ENCODE data around the gene MICAL3. TPM values are rescaled to one million over a fixed set of nuclear protein-coding genes. Genes with fewer than 3 reads are reported as not detected.
"Not testable (repeated sequence)": the region's sequence is repeated elsewhere in the genome, so short reads cannot be mapped to it uniquely, and the experiment has no call there.

The MICAL3 gene
- total RNA-seq, 2 experiments from 2014 or later: 30.3 to 31.4 TPM

DNA sequence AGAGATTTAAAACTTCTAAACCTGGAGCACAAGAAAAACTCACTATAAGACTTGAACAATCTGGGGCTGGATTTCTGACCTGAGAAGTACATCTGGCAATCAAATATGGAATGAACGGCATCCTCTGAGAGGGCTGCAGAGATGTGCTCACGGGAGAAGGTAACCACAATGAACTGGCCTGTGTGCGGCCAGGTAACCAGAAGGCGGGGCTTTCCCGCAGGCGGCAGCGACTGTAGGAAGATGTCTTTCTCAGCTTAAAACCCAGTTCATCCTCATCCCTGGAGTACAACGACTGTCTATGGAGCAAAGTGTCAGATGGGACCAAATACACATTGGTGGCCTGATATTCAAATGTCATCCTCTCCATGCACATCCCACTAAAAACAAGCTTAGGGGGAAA lies 24.5 kb downstream of the MICAL3 start:
- Mint-ChIP-seq H3K4me1 (peaks cover 64% of the 10 kb centered on the region), H3K27me3 (peaks cover 3% of the 10 kb centered on the region), H3K9me3 (no peaks in the 10 kb centered on the region), H3K4me3 (peak overlapping the region; percentile 69), H3K36me3 (ENCODE audit: low read depth) (peaks cover 2% of the 10 kb centered on the region), H3K27ac (peak overlapping the region; percentile 6)
- ChIA-PET CTCF (interaction anchor here (1.0 to 1.2 kb wide), 3 partner anchors 26 to 108 kb away, joined by 3 to 8 read pairs (median 6); no protein-coding TSS in a partner anchor), POLR2A (interaction anchor here (0.7 to 3.9 kb wide), 6 partner anchors 11 to 361 kb away, joined by 3 to 15 read pairs (median 4); partner anchors contain the start of genes PEX26 and USP18)
- no peak for DNase-seq

DNA sequence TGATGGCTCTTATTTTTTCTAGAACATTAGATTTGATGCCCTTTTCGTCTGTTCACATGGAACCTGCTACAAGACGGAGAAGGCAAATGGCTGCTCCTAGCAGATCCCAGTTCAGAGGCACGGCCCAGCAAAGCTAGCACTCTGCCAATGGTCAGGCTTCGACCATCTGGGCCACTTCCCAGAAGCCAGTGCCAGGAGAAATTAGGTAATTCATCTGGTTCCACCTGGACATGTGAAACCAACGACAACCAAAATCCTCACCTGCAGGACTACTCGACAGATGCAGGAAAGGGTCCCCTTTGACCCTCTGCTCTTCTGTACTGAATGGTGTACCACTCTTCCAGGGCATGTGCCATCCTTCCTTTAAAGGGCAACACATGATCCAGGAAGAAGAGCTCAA lies 25.4 kb downstream of the MICAL3 start:
- no peak overlapping the region for H3K27ac Mint-ChIP-seq
- peaks cover 66% of the 10 kb centered on the region for H3K4me1 Mint-ChIP-seq
- H3K9me3 Mint-ChIP-seq: no peaks in the 10 kb centered on the region
- no peak overlapping the region for H3K4me3 Mint-ChIP-seq
- CTCF ChIA-PET: no interaction called here
- POLR2A ChIA-PET: interaction anchor here (3.9 kb wide), 1 partner anchor 78 kb away, joined by 15 read pairs; the partner anchor contains the start of gene PEX26
- peaks cover 2% of the 10 kb centered on the region for H3K36me3 Mint-ChIP-seq (ENCODE audit: low read depth)
- no peaks in the 10 kb centered on the region for H3K27me3 Mint-ChIP-seq
- no peak for DNase-seq

DNA sequence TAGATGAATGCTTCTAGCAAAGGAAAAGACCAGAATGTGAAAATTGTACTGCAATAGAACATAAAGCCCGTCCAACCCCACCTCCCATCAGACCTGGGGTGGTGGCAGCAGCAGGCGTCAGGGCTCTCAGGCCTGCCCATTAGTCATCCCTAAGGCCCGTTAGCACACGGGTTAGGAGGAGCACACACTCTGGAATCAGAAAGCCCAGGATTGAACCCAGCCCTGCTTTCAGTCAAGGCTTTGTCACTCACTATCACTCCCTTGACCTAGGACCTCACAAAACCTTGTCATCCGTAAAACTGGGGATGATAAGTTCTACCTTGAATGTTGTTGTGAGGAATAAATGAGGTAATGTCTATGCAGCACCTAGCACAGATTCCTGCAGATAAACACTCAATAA lies 26.9 kb downstream of the MICAL3 start:
- peaks cover 2% of the 10 kb centered on the region for H3K36me3 Mint-ChIP-seq (ENCODE audit: low read depth)
- H3K4me3 Mint-ChIP-seq: peak overlapping the region; percentile 17
- H3K4me1 Mint-ChIP-seq: peaks cover 64% of the 10 kb centered on the region
- no peaks in the 10 kb centered on the region for H3K27me3 Mint-ChIP-seq
- ChIA-PET CTCF (interaction anchor here (1.0 kb wide), 1 partner anchor 79 kb away, joined by 4 read pairs; no protein-coding TSS in a partner anchor), POLR2A (interaction anchor here (1.5 kb wide), 1 partner anchor 80 kb away, joined by 6 read pairs; the partner anchor contains the start of gene PEX26)
- H3K9me3 Mint-ChIP-seq: no peaks in the 10 kb centered on the region
- H3K27ac Mint-ChIP-seq: peak overlapping the region; percentile 84
- DNase-seq: no peak

DNA sequence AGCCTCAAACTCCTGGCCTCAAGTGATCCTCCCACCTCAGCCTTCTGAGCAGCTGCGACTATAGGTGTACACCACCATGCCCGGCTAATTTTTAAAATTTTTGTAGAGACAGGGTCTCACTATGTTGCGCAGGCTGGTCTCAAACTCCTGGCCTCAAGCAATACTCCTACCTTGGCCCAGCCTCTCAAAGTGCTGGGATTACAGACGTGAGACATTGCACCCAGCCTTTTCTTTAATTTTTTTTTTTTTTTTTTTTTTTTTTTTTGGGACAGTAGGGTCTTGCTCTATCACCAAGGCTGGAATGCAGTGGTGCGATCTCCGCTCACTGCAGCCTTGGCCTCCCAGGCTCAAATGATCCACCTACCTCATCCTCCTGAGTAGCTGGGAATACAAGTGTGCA lies 29.1 kb downstream of the MICAL3 start:
- POLR2A ChIA-PET; H3K4me3 Mint-ChIP-seq; H3K36me3 Mint-ChIP-seq (ENCODE audit: low read depth); DNase-seq; H3K27me3 Mint-ChIP-seq; H3K27ac Mint-ChIP-seq; CTCF ChIA-PET; H3K9me3 Mint-ChIP-seq: not testable (repeated sequence)
- peaks cover 53% of the 10 kb centered on the region for H3K4me1 Mint-ChIP-seq

GRCh38 chr22:17994424-17995108 lies 29.8 kb downstream of the MICAL3 start:
- Mint-ChIP-seq H3K27ac (peak overlapping the region; percentile 19), H3K36me3 (ENCODE audit: low read depth) (no peaks in the 10 kb centered on the region), H3K27me3 (no peaks in the 10 kb centered on the region), H3K4me3 (no peak overlapping the region), H3K9me3 (no peaks in the 10 kb centered on the region), H3K4me1 (peaks cover 46% of the 10 kb centered on the region)
- ChIA-PET CTCF (no interaction called here), POLR2A (no interaction called here)
- no peak for DNase-seq

- POLR2A ChIA-PET; H3K9me3 Mint-ChIP-seq; H3K4me3 Mint-ChIP-seq; H3K27ac Mint-ChIP-seq; H3K36me3 Mint-ChIP-seq (ENCODE audit: low read depth); H3K27me3 Mint-ChIP-seq; DNase-seq; CTCF ChIA-PET: not testable (repeated sequence)
- H3K4me1 Mint-ChIP-seq: peaks cover 41% of the 10 kb centered on the region
Observed at GRCh38 chr22:17992976-17993375, 31.4 kb downstream of the MICAL3 start.

DNA sequence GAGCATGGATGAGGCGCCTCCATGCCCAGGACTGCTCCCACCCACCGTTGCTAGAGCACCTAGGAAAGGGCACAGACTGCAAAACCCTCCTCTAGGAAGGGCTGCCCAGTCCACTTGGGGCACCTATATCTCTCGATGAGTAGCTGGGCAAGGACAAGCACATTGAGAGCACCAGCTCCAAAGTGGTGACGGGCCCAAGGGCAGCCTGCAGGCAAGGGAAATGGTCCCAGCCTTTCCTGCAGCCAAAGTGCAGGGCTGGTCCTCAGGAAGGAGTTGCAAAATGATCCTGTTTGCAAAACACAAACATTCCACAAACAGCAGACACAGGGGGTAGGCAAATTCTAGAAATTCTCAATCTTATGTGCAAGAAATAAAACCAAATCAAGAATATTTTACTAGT lies 32.4 kb downstream of the MICAL3 start:
- H3K4me1 Mint-ChIP-seq: peaks cover 33% of the 10 kb centered on the region
- H3K27me3 Mint-ChIP-seq; DNase-seq; H3K36me3 Mint-ChIP-seq (ENCODE audit: low read depth); H3K27ac Mint-ChIP-seq; H3K9me3 Mint-ChIP-seq; H3K4me3 Mint-ChIP-seq; CTCF ChIA-PET; POLR2A ChIA-PET: not testable (repeated sequence)

- Mint-ChIP-seq H3K36me3 (ENCODE audit: low read depth) (no peaks in the 10 kb centered on the region), H3K27me3 (no peaks in the 10 kb centered on the region), H3K27ac (no peak overlapping the region), H3K4me3 (no peak overlapping the region), H3K4me1 (peaks cover 24% of the 10 kb centered on the region), H3K9me3 (no peaks in the 10 kb centered on the region)
- DNase-seq: no peak
- CTCF ChIA-PET: no interaction called here
- POLR2A ChIA-PET: no interaction called here
Observed at GRCh38 chr22:17990942-17991341, 33.4 kb downstream of the MICAL3 start.

GRCh38 chr22:17990147-17990546 lies 34.2 kb downstream of the MICAL3 start:
- no peak overlapping the region for H3K4me3 Mint-ChIP-seq
- H3K27me3 Mint-ChIP-seq: no peaks in the 10 kb centered on the region
- no peaks in the 10 kb centered on the region for H3K9me3 Mint-ChIP-seq

GRCh38 chr22:17988800-17989513 lies 35.4 kb downstream of the MICAL3 start:
- H3K4me1 Mint-ChIP-seq: peaks cover 26% of the 10 kb centered on the region
- no peaks in the 10 kb centered on the region for H3K27me3 Mint-ChIP-seq
- POLR2A ChIA-PET: interaction anchor here (1.7 kb wide), 1 partner anchor 11 kb away, joined by 5 read pairs; no protein-coding TSS in a partner anchor
- H3K27ac Mint-ChIP-seq: no peak overlapping the region
- H3K4me3 Mint-ChIP-seq: no peak overlapping the region
- no peaks in the 10 kb centered on the region for H3K36me3 Mint-ChIP-seq (ENCODE audit: low read depth)
- CTCF ChIA-PET: no interaction called here
- DNase-seq: no peak
- H3K9me3 Mint-ChIP-seq: no peaks in the 10 kb centered on the region

More at GRCh38 chr22:17990147-17990546, 34.2 kb downstream of the MICAL3 start:
- Mint-ChIP-seq H3K27ac (no peak overlapping the region), H3K36me3 (ENCODE audit: low read depth) (no peaks in the 10 kb centered on the region), H3K4me1 (peaks cover 26% of the 10 kb centered on the region)
- CTCF ChIA-PET: no interaction called here
- POLR2A ChIA-PET: interaction anchor here (1.7 kb wide), 1 partner anchor 10 kb away, joined by 5 read pairs; no protein-coding TSS in a partner anchor
- no peak for DNase-seq

DNA sequence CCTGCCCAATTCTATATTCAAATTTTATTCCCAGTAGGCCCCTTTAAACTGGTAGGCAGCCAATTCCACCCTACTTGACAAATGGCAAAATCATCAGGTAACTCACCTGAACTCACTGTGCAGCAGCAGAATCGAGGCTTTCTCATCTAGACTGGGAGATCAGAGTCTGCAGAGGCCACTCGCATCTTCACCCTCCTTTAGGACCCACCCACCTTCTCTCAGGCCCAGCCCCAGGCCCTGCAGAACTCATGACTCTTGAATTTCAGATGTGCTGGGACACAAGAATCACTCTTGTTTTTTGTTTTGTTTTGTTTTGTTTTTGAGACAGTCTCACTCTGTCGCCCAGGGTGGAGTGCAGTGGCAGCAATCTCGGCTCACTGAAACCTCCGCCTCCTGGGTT lies 38.8 kb downstream of the MICAL3 start:
- H3K27me3 Mint-ChIP-seq: no peaks in the 10 kb centered on the region
- CTCF ChIA-PET: no interaction called here
- peaks cover 45% of the 10 kb centered on the region for H3K4me1 Mint-ChIP-seq

GRCh38 chr22:17985071-17985470 lies 39.3 kb downstream of the MICAL3 start:
- CTCF ChIA-PET; H3K4me3 Mint-ChIP-seq; H3K9me3 Mint-ChIP-seq; H3K27ac Mint-ChIP-seq; DNase-seq; H3K36me3 Mint-ChIP-seq (ENCODE audit: low read depth); H3K27me3 Mint-ChIP-seq; POLR2A ChIA-PET: not testable (repeated sequence)
- peaks cover 51% of the 10 kb centered on the region for H3K4me1 Mint-ChIP-seq

More for the DNA sequence above, 38.8 kb downstream of the MICAL3 start:
- no peak for DNase-seq
- Mint-ChIP-seq H3K9me3 (no peaks in the 10 kb centered on the region), H3K27ac (no peak overlapping the region), H3K36me3 (ENCODE audit: low read depth) (no peaks in the 10 kb centered on the region), H3K4me3 (no peak overlapping the region)
- POLR2A ChIA-PET: no interaction called here

DNA sequence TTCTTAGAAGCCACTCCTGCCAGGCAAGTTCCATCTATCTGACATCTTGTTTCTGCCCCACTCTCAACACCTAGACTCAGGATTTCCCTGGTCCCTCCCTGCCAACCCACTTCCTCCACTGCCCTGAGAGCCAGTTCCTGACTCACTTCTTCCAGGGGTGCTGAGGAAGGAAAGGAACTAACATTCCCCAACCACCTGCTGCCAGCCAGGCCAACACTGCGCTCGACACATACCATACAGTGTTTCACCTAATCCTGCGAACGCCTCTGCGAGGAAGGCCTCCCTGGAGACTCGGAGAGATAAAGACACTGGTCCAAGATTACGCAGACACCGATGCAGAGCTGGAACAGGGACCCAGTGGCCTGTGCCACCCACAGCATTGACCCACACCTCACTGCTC lies 40.2 kb downstream of the MICAL3 start:
- ChIA-PET CTCF (no interaction called here), POLR2A (no interaction called here)
- H3K36me3 Mint-ChIP-seq (ENCODE audit: low read depth): no peaks in the 10 kb centered on the region
- H3K27ac Mint-ChIP-seq: no peak overlapping the region
- H3K4me1 Mint-ChIP-seq: peaks cover 48% of the 10 kb centered on the region
- no peak overlapping the region for H3K4me3 Mint-ChIP-seq
- H3K9me3 Mint-ChIP-seq: no peaks in the 10 kb centered on the region
- no peaks in the 10 kb centered on the region for H3K27me3 Mint-ChIP-seq
- DNase-seq: no peak
